GM12875 (cell line): ENCODE data around the gene LMO2.

Experiments used
- H3K4me3 ChIP-seq: one replicate; pipeline ENCODE4 v1.5.1; 2011; ENCODE audit warnings: low read depth, low read length, control low read depth
- CTCF ChIP-seq: IDR thresholded peaks from 2 replicates; pipeline ENCODE4 v1.5.1; 2011; ENCODE audit warnings: low read depth, mild to moderate bottlenecking, control low read depth, inconsistent platforms, low read length, moderate library complexity, borderline replicate concordance; ENCODE audit not compliant: insufficient read depth

The LMO2 gene

DNA sequence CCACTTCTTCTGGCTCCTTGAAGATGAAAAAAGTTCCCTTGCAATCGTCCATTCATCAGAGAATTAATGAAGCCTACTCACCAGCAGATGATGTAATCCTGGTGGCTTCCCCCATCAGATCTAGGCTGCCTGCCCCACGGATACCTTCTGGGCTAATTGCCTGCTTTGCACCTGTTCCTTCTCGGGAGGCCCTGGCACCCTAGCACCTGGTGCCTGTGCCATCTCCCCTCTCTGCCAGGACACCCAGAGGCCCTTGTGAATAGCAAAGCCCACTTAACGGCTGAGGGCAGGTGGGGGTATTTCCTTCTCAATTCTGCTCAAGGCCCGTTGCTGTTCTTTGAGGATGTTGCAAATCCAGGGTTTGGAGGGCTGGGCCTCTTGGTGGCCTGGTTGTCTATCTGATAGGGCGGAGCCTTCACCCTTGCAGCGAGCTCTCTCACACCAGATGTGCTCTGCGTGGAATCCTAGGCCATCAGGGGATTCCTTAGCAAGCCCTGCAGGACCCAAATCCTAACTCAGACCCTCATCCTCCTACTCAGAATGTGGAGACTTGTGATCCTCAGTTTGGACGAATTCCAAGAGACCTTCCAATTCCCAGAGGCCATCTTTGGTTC, at the start of gene LMO2:
Gene LMO2, minus strand, starts transcription at position 363 of the 614 bp plus-strand sequence. CDS start 22,360 bp downstream, outside the sequence.
- peak within 1 kb of the TSS; percentile 49 for H3K4me3 ChIP-seq
- TF ChIP-seq CTCF = no peak

GRCh38 chr11:33940538-33940815, 48.6 kb upstream of the LMO2 start:
- TF ChIP-seq CTCF = no peak
- H3K4me3 ChIP-seq = no peak overlapping the region

DNA sequence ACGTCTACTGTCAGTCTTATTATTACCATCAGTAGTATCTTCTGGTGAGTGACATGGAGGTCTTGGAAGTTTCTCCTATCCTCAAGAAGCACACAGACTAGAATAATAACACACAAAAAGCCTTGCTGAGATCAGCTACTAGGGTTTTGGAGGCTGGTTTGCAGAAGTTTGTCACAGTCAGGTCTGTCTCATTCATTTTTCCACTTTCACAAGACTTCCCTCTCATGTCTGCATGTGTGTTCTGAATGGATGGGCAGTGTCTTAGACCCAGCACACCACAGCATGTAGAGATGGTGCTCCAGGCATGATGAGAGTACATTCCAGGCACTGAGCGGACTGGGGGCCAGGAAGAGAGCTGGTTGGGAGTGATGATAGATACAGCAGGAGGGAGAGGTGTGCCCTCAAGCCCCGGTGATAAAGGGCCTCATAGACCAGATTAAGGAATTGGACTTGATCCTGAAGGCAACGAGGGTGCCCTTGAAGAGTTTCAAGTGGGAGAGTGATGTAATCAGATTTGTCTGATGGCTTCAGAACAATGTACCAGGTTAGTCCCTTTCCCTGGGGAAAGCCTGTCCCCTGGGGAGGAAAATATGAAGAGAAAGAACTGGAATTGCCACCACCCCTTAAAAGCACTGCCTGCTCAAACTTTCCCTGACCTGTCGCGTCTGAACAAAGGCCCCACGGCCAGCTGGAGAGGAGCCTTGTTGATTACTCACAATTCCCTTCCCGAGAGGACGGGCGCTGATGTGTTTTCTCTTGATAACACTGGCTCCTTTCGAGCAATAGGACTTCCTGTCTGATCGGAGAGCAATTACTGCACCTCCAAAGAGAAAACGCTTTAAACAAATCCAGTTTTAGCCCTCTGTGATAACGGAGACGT, 45.1 kb upstream of the LMO2 start:
- H3K4me3 ChIP-seq = no peak overlapping the region
- no peak for TF ChIP-seq CTCF

- no peak for TF ChIP-seq CTCF
- no peak overlapping the region for H3K4me3 ChIP-seq
These were observed 43.9 kb upstream of the LMO2 start for GRCh38 chr11:33935461-33936456.

DNA sequence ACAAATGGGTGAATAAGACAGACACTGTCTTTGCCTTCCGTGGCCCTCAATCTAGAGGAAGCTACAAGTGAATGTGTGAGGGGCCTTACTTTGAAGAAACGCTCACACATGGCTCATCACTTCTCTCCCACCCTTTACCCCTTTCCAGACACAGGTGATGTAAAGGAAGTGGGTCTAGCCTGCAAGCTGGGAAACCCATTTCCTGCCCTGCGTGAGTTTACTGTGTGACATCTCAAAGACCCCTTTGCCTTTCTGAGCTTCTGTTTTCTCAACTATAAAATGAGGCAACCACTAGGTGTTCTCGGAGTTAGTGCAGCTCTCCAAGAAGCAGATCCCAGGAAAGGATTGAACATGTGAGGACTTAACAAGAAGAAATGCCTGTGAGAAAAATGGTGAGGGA, 43.1 kb upstream of the LMO2 start:
- H3K4me3 ChIP-seq = no peak overlapping the region
- TF ChIP-seq CTCF = no peak

DNA sequence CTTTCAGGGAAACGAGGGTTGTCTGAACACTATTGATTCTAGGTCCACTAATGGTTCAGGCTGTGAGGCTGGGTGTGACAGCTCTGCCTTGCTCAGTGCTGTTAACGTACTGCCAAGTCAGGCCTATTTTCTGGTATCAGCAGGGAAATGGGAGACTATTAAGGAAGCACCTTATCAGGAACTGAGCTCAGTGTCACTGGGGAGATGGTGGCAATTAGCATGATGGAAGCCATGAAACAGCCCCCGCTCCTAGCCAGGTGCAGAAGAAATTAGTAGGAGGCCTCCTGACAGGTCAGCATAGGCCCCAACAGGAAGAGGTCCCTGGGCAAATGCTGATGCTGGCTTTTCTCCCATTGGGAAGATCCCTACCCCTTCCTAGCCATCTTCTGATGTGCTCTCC, 42.6 kb upstream of the LMO2 start:
- no peak overlapping the region for H3K4me3 ChIP-seq
- no peak for TF ChIP-seq CTCF
